ENCODE results near the gene COMP. TPM values are rescaled to one million over a fixed set of nuclear protein-coding genes. Genes with fewer than 3 reads are reported as not detected.

The COMP gene
- total RNA-seq, 5 donors from 2014 or later (not counting 1 experiment from before 2014, with no cell fraction given), result not detected

DNA sequence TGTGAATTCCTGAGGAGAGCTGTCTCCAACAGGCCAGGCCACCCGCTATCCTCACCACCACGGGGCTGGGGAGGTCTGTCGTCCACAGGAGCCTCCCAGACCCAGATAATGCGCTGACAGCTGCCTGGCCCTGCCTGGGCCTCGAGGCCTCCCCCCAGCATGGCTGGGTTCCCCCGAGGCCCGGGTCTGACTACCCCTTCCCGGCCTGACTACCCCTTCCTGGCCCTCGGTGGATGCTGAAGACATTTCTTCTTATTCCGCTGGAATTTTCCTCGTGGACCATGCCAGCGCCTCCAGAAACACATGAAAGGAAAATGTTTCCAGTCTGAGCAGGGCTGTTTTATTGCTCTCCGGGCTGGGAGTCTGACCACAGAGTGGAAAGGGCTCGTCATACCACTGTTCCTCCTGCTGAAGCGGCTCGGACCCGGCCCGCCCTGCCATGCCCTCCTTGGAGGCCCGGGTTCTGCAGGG, 16.8 kb upstream of the COMP start:
- Mint-ChIP-seq H3K36me3 (no peaks in the 10 kb centered on the region), H3K27me3 (peaks cover 17 to 18% of the 10 kb centered on the region in 2 donors), H3K4me1 (peaks cover 0 to 3% (median 3%) of the 10 kb centered on the region in 3 donors), H3K27ac (no peak overlapping the region), H3K9me3 (no peaks in the 10 kb centered on the region), H3K4me3 (no peak overlapping the region)
- H3K4me1 ChIP-seq (ENCODE audit: control insufficient read depth in 1 of 2, extremely low read depth in 1 of 2, insufficient read depth in 2 of 2, low read length in 2 of 2), result no peaks in the 10 kb centered on the region
- H3K4me3 ChIP-seq (ENCODE audit: control insufficient read depth in 1 of 2, extremely low read depth in 1 of 2, low read length in 1 of 2), result no peak overlapping the region
- DNase-seq (no peak), ATAC-seq (replicated peaks in 1 of 4) (no peak)
- ChIA-PET CTCF (no interaction called here), POLR2A (no interaction called here)
- H3K9me3 ChIP-seq, result no peaks in the 10 kb centered on the region
- no peak overlapping the region for H3K27ac ChIP-seq (ENCODE audit: low read length)
- H3K36me3 ChIP-seq (ENCODE audit: control insufficient read depth in 2 of 2, extremely low read depth in 1 of 2, insufficient read depth in 1 of 2, low read length in 1 of 2), result no peaks in the 10 kb centered on the region
- peaks cover 0 to 47% of the 10 kb centered on the region in 2 experiments for H3K27me3 ChIP-seq (replicated peaks in 1 of 2; ENCODE audit: control insufficient read depth in 2 of 2, extremely low read depth in 1 of 2, insufficient read depth in 2 of 2, low read length in 1 of 2)
- 77% methylated on average over 14 of the region's 19 CpGs for WGBS (ENCODE audit: insufficient coverage)

DNA sequence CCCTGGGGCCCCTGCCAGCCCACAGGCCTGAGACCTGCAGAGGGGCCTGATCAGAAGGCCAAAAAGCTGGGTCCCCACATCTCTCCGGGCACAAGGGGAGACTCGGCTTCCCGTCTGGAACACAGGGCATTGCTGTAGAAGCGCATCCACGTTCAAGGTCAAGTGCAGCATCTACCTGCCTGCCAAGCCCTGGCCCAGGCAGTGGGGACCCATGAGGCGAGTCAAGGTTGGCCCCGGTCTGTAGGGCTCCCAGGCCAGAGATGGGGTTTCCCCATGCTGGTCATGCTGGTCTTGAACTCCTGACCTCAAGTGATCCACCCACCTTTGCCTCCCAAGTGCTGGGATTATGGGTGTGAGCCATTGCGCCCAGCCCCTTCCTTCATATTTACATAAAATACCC, 13.5 kb upstream of the COMP start:
- ATAC-seq (replicated peaks in 1 of 4) (no peak), DNase-seq (no peak)
- Mint-ChIP-seq H3K36me3 (no peaks in the 10 kb centered on the region), H3K9me3 (no peaks in the 10 kb centered on the region), H3K4me3 (no peak overlapping the region), H3K27me3 (peaks cover 13 to 17% of the 10 kb centered on the region in 2 donors), H3K27ac (no peak overlapping the region), H3K4me1 (peaks cover 0 to 3% (median 3%) of the 10 kb centered on the region in 3 donors)
- CTCF ChIA-PET, result no interaction called here
- no peaks in the 10 kb centered on the region for H3K36me3 ChIP-seq (ENCODE audit: control insufficient read depth in 2 of 2, extremely low read depth in 1 of 2, insufficient read depth in 1 of 2, low read length in 1 of 2)
- no peaks in the 10 kb centered on the region for H3K4me1 ChIP-seq (ENCODE audit: control insufficient read depth in 1 of 2, extremely low read depth in 1 of 2, insufficient read depth in 2 of 2, low read length in 2 of 2)
- WGBS (ENCODE audit: insufficient coverage), result 91% methylated on average over 7 of the region's 8 CpGs
- no peak overlapping the region for H3K4me3 ChIP-seq (ENCODE audit: control insufficient read depth in 1 of 2, extremely low read depth in 1 of 2, low read length in 1 of 2)
- POLR2A ChIA-PET, result no interaction called here
- no peak overlapping the region for H3K27ac ChIP-seq (ENCODE audit: low read length)
- peaks cover 0 to 53% of the 10 kb centered on the region in 2 experiments for H3K27me3 ChIP-seq (replicated peaks in 1 of 2; ENCODE audit: control insufficient read depth in 2 of 2, extremely low read depth in 1 of 2, insufficient read depth in 2 of 2, low read length in 1 of 2)
- H3K9me3 ChIP-seq, result no peaks in the 10 kb centered on the region

DNA sequence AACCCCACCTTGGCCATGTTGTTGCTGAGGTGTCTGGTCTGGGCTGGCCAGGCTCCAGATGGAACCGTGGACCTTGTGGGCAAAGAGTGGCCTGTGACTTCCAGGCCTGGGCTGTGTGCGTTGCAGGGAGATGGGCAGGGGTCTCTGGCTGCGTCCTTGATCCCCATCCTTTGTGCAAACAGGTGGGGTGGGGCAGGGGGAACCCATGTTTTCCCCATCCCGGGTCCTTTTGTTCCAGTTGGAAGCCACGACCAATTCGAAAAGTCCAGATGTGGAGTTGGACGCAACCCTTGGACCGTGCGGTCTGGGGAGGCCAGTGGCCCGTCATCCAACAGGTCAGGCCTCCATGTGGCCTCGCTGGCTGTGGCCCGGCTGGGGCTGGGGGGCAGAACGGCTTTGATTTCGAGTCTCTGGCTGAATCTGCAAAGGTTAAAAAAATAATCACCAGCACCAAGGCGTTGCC, 13.1 kb upstream of the COMP start:
- Mint-ChIP-seq H3K4me1 (no peaks in the 10 kb centered on the region), H3K4me3 (no peak overlapping the region), H3K27me3 (peaks cover 10 to 17% of the 10 kb centered on the region in 2 donors), H3K9me3 (no peaks in the 10 kb centered on the region), H3K36me3 (no peaks in the 10 kb centered on the region), H3K27ac (no peak overlapping the region)
- H3K36me3 ChIP-seq (ENCODE audit: control insufficient read depth in 2 of 2, extremely low read depth in 1 of 2, insufficient read depth in 1 of 2, low read length in 1 of 2), result no peaks in the 10 kb centered on the region
- ChIA-PET CTCF (no interaction called here), POLR2A (no interaction called here)
- 89% methylated on average over 13 of the region's 15 CpGs for WGBS (ENCODE audit: insufficient coverage)
- H3K27me3 ChIP-seq (replicated peaks in 1 of 2; ENCODE audit: control insufficient read depth in 2 of 2, extremely low read depth in 1 of 2, insufficient read depth in 2 of 2, low read length in 1 of 2), result peaks cover 0 to 49% of the 10 kb centered on the region in 2 experiments
- no peak overlapping the region for H3K4me3 ChIP-seq (ENCODE audit: control insufficient read depth in 1 of 2, extremely low read depth in 1 of 2, low read length in 1 of 2)
- DNase-seq (no peak), ATAC-seq (replicated peaks in 1 of 4) (no peak)
- no peak overlapping the region for H3K27ac ChIP-seq (ENCODE audit: low read length)
- no peaks in the 10 kb centered on the region for H3K4me1 ChIP-seq (ENCODE audit: control insufficient read depth in 1 of 2, extremely low read depth in 1 of 2, insufficient read depth in 2 of 2, low read length in 2 of 2)
- no peaks in the 10 kb centered on the region for H3K9me3 ChIP-seq

DNA sequence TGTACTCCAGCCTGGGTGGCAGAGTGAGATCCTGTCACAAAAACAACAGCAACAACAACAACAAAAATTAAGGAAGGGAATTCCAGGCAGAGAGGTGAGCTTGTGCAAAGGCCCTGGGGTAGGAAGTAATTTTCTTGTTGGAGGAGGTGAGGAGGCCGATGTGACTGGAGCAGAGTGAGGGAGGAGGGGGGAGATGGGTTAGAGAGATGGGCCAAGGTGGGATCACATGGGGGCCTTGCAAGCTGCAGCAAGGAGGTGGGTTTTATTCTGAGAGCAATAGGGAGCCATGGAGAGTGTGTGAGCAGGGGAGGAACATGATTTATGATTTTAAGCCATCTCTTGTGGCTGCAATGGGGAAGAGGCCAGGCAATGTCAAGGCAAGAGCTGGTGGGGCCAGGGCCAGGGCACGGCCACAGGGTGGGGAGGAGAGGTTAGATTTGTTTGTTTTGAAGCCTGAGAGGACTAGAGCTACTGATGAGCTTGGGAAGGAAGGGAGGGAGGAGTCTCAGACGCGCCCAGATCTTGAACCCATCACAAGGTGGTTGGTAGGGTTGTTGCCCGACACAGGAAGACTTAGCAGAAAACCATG, 12.5 kb upstream of the COMP start:
- no peaks in the 10 kb centered on the region for H3K4me1 ChIP-seq (ENCODE audit: control insufficient read depth in 1 of 2, extremely low read depth in 1 of 2, insufficient read depth in 2 of 2, low read length in 2 of 2)
- ChIA-PET CTCF (interaction anchor here in 1 of 2 donors (0.6 kb wide), 1 partner anchor 132 kb away, joined by 10 read pairs; no protein-coding TSS in a partner anchor), POLR2A (interaction anchor here in 1 of 2 donors (0.7 kb wide), 1 partner anchor 286 kb away, joined by 7 read pairs; no protein-coding TSS in a partner anchor)
- peaks cover 0 to 51% of the 10 kb centered on the region in 2 experiments for H3K27me3 ChIP-seq (replicated peaks in 1 of 2; ENCODE audit: control insufficient read depth in 2 of 2, extremely low read depth in 1 of 2, insufficient read depth in 2 of 2, low read length in 1 of 2)
- Mint-ChIP-seq H3K27ac (no peak overlapping the region), H3K4me1 (no peaks in the 10 kb centered on the region), H3K27me3 (peaks cover 10 to 13% of the 10 kb centered on the region in 2 donors), H3K4me3 (no peak overlapping the region), H3K9me3 (no peaks in the 10 kb centered on the region), H3K36me3 (no peaks in the 10 kb centered on the region)
- WGBS (ENCODE audit: insufficient coverage), result 77% methylated on average over 4 of the region's 5 CpGs
- ATAC-seq (replicated peaks in 1 of 4) (no peak), DNase-seq (no peak)
- H3K27ac ChIP-seq (ENCODE audit: low read length), result no peak overlapping the region
- no peak overlapping the region for H3K4me3 ChIP-seq (ENCODE audit: control insufficient read depth in 1 of 2, extremely low read depth in 1 of 2, low read length in 1 of 2)
- H3K9me3 ChIP-seq, result no peaks in the 10 kb centered on the region
- no peaks in the 10 kb centered on the region for H3K36me3 ChIP-seq (ENCODE audit: control insufficient read depth in 2 of 2, extremely low read depth in 1 of 2, insufficient read depth in 1 of 2, low read length in 1 of 2)

DNA sequence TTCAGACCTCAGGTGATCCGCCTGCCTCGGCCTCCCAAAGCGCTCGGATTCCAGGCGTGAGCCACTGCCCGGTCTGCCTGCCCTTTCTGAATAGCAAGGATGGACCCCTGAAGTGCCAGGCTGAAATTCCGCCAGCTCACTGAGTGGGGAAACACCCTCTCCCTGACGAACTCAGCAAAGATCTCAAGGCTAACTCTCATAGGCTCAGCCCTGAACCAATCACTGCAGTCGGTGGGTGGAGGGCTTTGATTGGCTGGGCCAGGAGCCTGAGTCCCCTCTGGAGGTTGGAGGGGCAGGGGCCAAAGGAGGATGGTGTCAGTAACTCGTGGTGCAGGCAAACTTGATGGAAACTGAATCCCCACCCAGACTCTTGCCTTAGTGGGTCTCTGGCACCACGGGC, 11.2 kb upstream of the COMP start:
- H3K4me1 Mint-ChIP-seq, result no peaks in the 10 kb centered on the region
- ATAC-seq (replicated peaks in 1 of 4), result no peak
- POLR2A ChIA-PET, result no interaction called here
- H3K27ac ChIP-seq (ENCODE audit: low read length), result no peak overlapping the region
- H3K27me3 Mint-ChIP-seq, result peaks cover 13 to 19% of the 10 kb centered on the region in 2 donors
- no peak overlapping the region for H3K4me3 ChIP-seq (ENCODE audit: control insufficient read depth in 1 of 2, extremely low read depth in 1 of 2, low read length in 1 of 2)
- H3K36me3 Mint-ChIP-seq, result no peaks in the 10 kb centered on the region
- WGBS (ENCODE audit: insufficient coverage), result 91% methylated on average over 9 of the region's 11 CpGs
- DNase-seq, result no peak
- H3K36me3 ChIP-seq (ENCODE audit: control insufficient read depth in 2 of 2, extremely low read depth in 1 of 2, insufficient read depth in 1 of 2, low read length in 1 of 2), result no peaks in the 10 kb centered on the region
- H3K27me3 ChIP-seq (replicated peaks in 1 of 2; ENCODE audit: control insufficient read depth in 2 of 2, extremely low read depth in 1 of 2, insufficient read depth in 2 of 2, low read length in 1 of 2), result peaks cover 0 to 57% of the 10 kb centered on the region in 2 experiments
- no peaks in the 10 kb centered on the region for H3K9me3 Mint-ChIP-seq
- H3K27ac Mint-ChIP-seq, result no peak overlapping the region
- no peaks in the 10 kb centered on the region for H3K9me3 ChIP-seq
- H3K4me3 Mint-ChIP-seq, result no peak overlapping the region
- CTCF ChIA-PET, result no interaction called here
- H3K4me1 ChIP-seq (ENCODE audit: control insufficient read depth in 1 of 2, extremely low read depth in 1 of 2, insufficient read depth in 2 of 2, low read length in 2 of 2), result no peaks in the 10 kb centered on the region

DNA sequence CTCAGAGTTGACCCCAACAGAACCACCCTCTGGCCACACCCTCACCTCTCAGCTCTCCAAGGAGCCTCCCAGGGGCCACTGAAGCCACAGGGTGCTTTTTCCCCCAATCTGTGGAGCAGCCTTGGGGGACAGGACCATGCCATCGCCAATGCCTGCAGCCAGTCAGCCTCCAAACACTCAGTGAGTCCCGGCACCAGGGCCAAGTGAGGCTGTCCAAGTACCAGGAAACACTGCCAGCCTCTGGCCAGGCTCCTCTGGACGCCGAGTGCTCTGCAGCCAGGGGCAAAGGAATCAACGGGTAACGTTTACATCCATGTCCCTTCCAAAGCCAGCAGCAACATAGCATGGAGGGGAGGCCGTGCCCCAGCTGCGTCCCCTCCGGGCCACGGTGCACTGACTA, 9.5 kb upstream of the COMP start:
- H3K9me3 ChIP-seq, result no peaks in the 10 kb centered on the region
- no peaks in the 10 kb centered on the region for H3K9me3 Mint-ChIP-seq
- no peaks in the 10 kb centered on the region for H3K4me1 ChIP-seq (ENCODE audit: control insufficient read depth in 1 of 2, extremely low read depth in 1 of 2, insufficient read depth in 2 of 2, low read length in 2 of 2)
- H3K36me3 Mint-ChIP-seq, result no peaks in the 10 kb centered on the region
- H3K27ac Mint-ChIP-seq, result no peak overlapping the region
- H3K4me1 Mint-ChIP-seq, result no peaks in the 10 kb centered on the region
- WGBS (ENCODE audit: insufficient coverage), result 80% methylated on average over 9 of the region's 10 CpGs
- ChIA-PET POLR2A (no interaction called here), CTCF (no interaction called here)
- ATAC-seq (replicated peaks in 1 of 4) (no peak), DNase-seq (no peak)
- no peaks in the 10 kb centered on the region for H3K36me3 ChIP-seq (ENCODE audit: control insufficient read depth in 2 of 2, extremely low read depth in 1 of 2, insufficient read depth in 1 of 2, low read length in 1 of 2)
- H3K27me3 Mint-ChIP-seq, result peaks cover 22 to 33% of the 10 kb centered on the region in 2 donors
- no peak overlapping the region for H3K4me3 Mint-ChIP-seq
- no peak overlapping the region for H3K4me3 ChIP-seq (ENCODE audit: control insufficient read depth in 1 of 2, extremely low read depth in 1 of 2, low read length in 1 of 2)
- no peak overlapping the region for H3K27ac ChIP-seq (ENCODE audit: low read length)
- H3K27me3 ChIP-seq (replicated peaks in 1 of 2; ENCODE audit: control insufficient read depth in 2 of 2, extremely low read depth in 1 of 2, insufficient read depth in 2 of 2, low read length in 1 of 2), result peaks cover 2 to 72% of the 10 kb centered on the region in 2 experiments

Measured in T-cell (primary cell).